Caco-2 (cell line): ENCODE results near the gene ASTN2. TPM values are rescaled to one million over a fixed set of nuclear protein-coding genes. Genes with fewer than 3 reads are reported as not detected.

Source experiments
- BruUV-seq: library from RNA; stranded (reverse); fragments of 400-500 nt; replicated peaks from 2 replicates; lab custom pipeline; 2021; lab: Mats Ljungman, UMichigan
- CTCF ChIA-PET: fragments of 300-600 bp; sonication (Branson Sonifier 250); formaldehyde crosslinking; loops from one replicate; lab custom pipeline; 2022; ENCODE audit warnings: antibody characterized with exemption; lab: Charles Lee
- POLR2A ChIA-PET: fragments of 300-600 bp; sonication (Branson Sonifier 250); formaldehyde crosslinking; loops from one replicate; lab custom pipeline; 2022; ENCODE audit warnings: antibody characterized with exemption; lab: Charles Lee
- DNase-seq, 2 experiments: peaks; one replicate each; pipeline versions ENCODE4 v3.0.0 to v3.0.0-alpha.2; 2020 to 2022
- H3K27me3 ChIP-seq: replicated peaks from 2 replicates; pipeline ENCODE4 v1.6.0; 2011; ENCODE audit warnings: low read length; ENCODE audit not compliant: control insufficient read depth, insufficient read depth
- H3K36me3 ChIP-seq: 2 replicates; pipeline ENCODE4 v1.5.1; 2011; ENCODE audit warnings: low read length; ENCODE audit not compliant: control insufficient read depth, insufficient read depth
- H3K4me1 ChIP-seq: fragments of 250-450 bp; sonication (Bioruptor Pico); 2 replicates; pipeline ENCODE4 v1.5.1; 2020; ENCODE audit warnings: mild to moderate bottlenecking
- H3K4me3 ChIP-seq: 2 replicates; pipeline ENCODE4 v1.5.1; 2011; ENCODE audit warnings: low read depth, mild to moderate bottlenecking, control low read depth, low read length
- H3K9me3 ChIP-seq: fragments of 250-450 bp; sonication (Bioruptor Pico); 2 replicates; pipeline ENCODE4 v1.5.1; 2020; ENCODE audit warnings: mild to moderate bottlenecking, moderate library complexity
- H3K27ac Mint-ChIP-seq: one replicate; pipeline ENCODE4 v1.8.0; 2022; ENCODE audit warnings: mixed read lengths; ENCODE audit not compliant: unreplicated experiment
- H3K27me3 Mint-ChIP-seq: one replicate; pipeline ENCODE4 v1.8.0; 2022; ENCODE audit warnings: mixed read lengths; ENCODE audit not compliant: insufficient read depth, unreplicated experiment
- H3K36me3 Mint-ChIP-seq: one replicate; pipeline ENCODE4 v1.8.0; 2022; ENCODE audit warnings: mild to moderate bottlenecking, mixed read lengths; ENCODE audit not compliant: insufficient read depth, unreplicated experiment
- H3K4me1 Mint-ChIP-seq: one replicate; pipeline ENCODE4 v1.8.0; 2022; ENCODE audit warnings: low read depth, mixed read lengths; ENCODE audit not compliant: unreplicated experiment
- H3K4me3 Mint-ChIP-seq: one replicate; pipeline ENCODE4 v1.8.0; 2022; ENCODE audit warnings: mild to moderate bottlenecking, moderate library complexity, mixed read lengths; ENCODE audit not compliant: unreplicated experiment
- H3K9me3 Mint-ChIP-seq: one replicate; pipeline ENCODE4 v1.8.0; 2022; ENCODE audit warnings: mixed read lengths; ENCODE audit not compliant: unreplicated experiment
- CTCF ChIP-seq, 2 experiments: fragments of 200-600 bp in 1 of 2; IDR thresholded peaks; 1 replicate in 1 of 2; 2 replicates in 1 of 2; pipeline versions ENCODE4 v1.5.1 to v1.8.0; 2011 to 2022; ENCODE audit warnings: antibody characterized with exemption in 1 of 2, control low read depth in 1 of 2, inconsistent platforms in 1 of 2, low read depth in 1 of 2, low read length in 1 of 2, mild to moderate bottlenecking in 1 of 2, moderate library complexity in 1 of 2; ENCODE audit not compliant: insufficient read depth in 1 of 2, severe bottlenecking in 1 of 2, unreplicated experiment in 1 of 2
- intact Hi-C: fragments of 100-400 bp; cut with micrococcal nuclease; formaldehyde crosslinking; loops from one replicate; pipeline ENCODE4 v1.10.0; 2022; ENCODE audit not compliant: unreplicated experiment
- total RNA-seq: library from RNA; stranded (reverse); gene quantifications from 2 replicates; pipeline ENCODE4 v1.2.3, GENCODE V29; 2022

Gene ASTN2
- total RNA-seq, 1 experiment from 2014 or later, result 12.7 TPM

DNA sequence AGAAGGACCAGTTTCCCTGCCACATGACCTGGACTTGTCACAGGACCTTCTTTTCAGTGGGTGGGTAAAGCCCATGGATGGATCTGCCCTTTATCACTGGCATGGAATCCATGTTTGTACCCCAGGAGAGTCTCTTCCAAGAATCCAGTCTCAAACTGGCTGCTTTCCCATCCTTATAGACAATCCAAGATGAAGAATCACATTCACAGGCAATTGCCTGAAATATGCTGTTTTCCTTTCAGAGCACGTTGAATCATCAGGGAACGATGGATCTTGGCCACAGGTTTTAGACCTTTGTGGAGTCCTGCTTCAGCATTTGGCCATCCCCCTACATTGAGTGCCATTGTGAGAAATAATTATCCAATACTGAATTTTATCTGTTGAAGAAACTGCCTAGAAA is 319.8 kb downstream of the ASTN2 start:
- no peak overlapping the region for H3K27ac Mint-ChIP-seq
- H3K36me3 Mint-ChIP-seq, result no peaks in the 10 kb centered on the region
- H3K4me1 Mint-ChIP-seq, result no peaks in the 10 kb centered on the region
- H3K9me3 ChIP-seq, result no peaks in the 10 kb centered on the region
- no peak for TF ChIP-seq CTCF (IDR thresholded peaks at IDR 0.05; ENCODE audit: insufficient read depth in 1 of 2, low read depth in 1 of 2, low read length in 1 of 2, severe bottlenecking in 1 of 2, unreplicated experiment in 1 of 2)
- H3K4me3 Mint-ChIP-seq, result no peak overlapping the region
- ChIA-PET CTCF (no interaction called here), POLR2A (no interaction called here)
- no TSS peak for BruUV-seq
- no peak for DNase-seq
- H3K27me3 Mint-ChIP-seq, result no peaks in the 10 kb centered on the region
- H3K36me3 ChIP-seq, result no peaks in the 10 kb centered on the region
- H3K4me3 ChIP-seq, result no peak overlapping the region
- intact Hi-C loops, result no loop called here
- no peaks in the 10 kb centered on the region for H3K9me3 Mint-ChIP-seq
- H3K27me3 ChIP-seq, result no peaks in the 10 kb centered on the region
- H3K4me1 ChIP-seq, result no peaks in the 10 kb centered on the region

- Histone ChIP-seq H3K27me3 (no peaks in the 10 kb centered on the region), H3K4me1 (no peaks in the 10 kb centered on the region), H3K9me3 (no peaks in the 10 kb centered on the region), H3K36me3 (no peaks in the 10 kb centered on the region), H3K4me3 (no peak overlapping the region)
- DNase-seq, result no peak
- no peak for TF ChIP-seq CTCF (IDR thresholded peaks at IDR 0.05; ENCODE audit: insufficient read depth in 1 of 2, low read depth in 1 of 2, low read length in 1 of 2, severe bottlenecking in 1 of 2, unreplicated experiment in 1 of 2)
- Mint-ChIP-seq H3K4me3 (no peak overlapping the region), H3K27me3 (no peaks in the 10 kb centered on the region), H3K4me1 (no peaks in the 10 kb centered on the region), H3K36me3 (no peaks in the 10 kb centered on the region), H3K9me3 (no peaks in the 10 kb centered on the region), H3K27ac (no peak overlapping the region)
- no TSS peak for BruUV-seq
- intact Hi-C loops, result no loop called here
- POLR2A ChIA-PET, result no interaction called here
- CTCF ChIA-PET, result no interaction called here
These were observed 320.7 kb downstream of the ASTN2 start for GRCh38 chr9:117093891-117094844.

DNA sequence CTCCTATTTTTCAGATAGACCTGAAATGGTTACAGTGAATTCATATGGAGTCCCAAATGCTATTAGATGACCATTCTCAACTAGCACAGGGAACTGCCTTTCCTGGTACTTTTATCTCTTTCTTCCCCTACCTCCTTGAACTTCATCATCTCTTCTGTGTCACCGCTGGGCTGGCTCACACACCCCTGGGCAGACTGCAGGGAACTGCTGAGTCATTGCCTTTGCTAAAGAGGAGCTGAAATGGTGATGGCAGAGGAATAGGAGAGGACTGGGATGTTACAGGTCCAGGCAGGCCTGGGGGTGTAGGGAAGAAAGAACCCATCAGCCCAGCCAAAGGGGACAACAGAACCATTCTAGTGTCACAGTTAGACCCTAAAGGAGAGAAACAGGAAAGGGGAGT is 322.3 kb downstream of the ASTN2 start:
- CTCF ChIA-PET, result no interaction called here
- Mint-ChIP-seq H3K4me3 (no peak overlapping the region), H3K9me3 (no peaks in the 10 kb centered on the region), H3K27ac (no peak overlapping the region), H3K36me3 (no peaks in the 10 kb centered on the region), H3K4me1 (no peaks in the 10 kb centered on the region), H3K27me3 (no peaks in the 10 kb centered on the region)
- Histone ChIP-seq H3K4me3 (no peak overlapping the region), H3K36me3 (no peaks in the 10 kb centered on the region), H3K27me3 (no peaks in the 10 kb centered on the region), H3K9me3 (no peaks in the 10 kb centered on the region), H3K4me1 (no peaks in the 10 kb centered on the region)
- POLR2A ChIA-PET, result no interaction called here
- no TSS peak for BruUV-seq
- intact Hi-C loops, result no loop called here
- DNase-seq, result no peak
- no peak for TF ChIP-seq CTCF (IDR thresholded peaks at IDR 0.05; ENCODE audit: insufficient read depth in 1 of 2, low read depth in 1 of 2, low read length in 1 of 2, severe bottlenecking in 1 of 2, unreplicated experiment in 1 of 2)
